HG03354 (cell line): ENCODE results near the gene E2F6.

ENCODE experiments used
- ATAC-seq: cut with Tn5 transposase; IDR thresholded peaks from one replicate; pipeline ENCODE4 v1.9.1; 2021; ENCODE audit warnings: mild to moderate bottlenecking; ENCODE audit not compliant: unreplicated experiment, poor library complexity, severe bottlenecking

The E2F6 gene

DNA sequence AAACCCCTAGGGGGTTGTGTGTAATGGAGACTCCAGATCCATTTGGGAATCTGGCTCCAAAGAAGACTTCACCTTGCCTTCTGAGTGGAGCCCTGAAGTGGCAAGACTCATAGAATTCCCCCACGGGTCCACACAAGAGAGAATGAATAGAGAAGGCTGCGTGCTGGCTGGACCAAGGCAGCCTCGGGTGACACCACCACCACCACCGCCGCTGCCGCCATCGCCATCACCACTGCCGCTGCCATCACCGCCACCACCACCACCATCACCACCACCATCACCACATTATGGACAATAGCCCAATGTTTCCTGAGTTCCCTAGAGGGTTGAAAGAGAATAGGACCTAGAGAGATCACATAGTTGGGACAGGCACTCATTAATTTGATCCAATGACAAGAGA lies 63.5 kb downstream of the E2F6 start:
- no peak for ATAC-seq

DNA sequence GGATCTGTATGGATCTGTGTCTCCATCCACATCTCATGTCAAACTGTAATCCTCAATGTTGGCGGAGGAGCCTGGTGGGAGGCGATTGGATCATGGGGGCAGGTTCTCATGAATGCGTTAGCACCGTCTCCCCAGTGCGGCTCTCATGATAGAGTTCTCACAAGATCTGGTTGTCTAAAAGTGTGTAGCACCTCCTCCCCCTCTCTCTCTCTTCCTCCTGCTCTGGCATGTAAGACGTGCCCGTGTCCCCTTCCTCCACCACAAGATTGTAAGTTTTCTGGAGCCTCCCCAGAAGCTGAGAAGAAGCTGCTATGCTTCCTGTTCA lies 66.6 kb downstream of the E2F6 start:
- ATAC-seq: no peak

- ATAC-seq: no peak
Measured at GRCh38 chr2:11398750-11399437, 67.1 kb downstream of the E2F6 start.

DNA sequence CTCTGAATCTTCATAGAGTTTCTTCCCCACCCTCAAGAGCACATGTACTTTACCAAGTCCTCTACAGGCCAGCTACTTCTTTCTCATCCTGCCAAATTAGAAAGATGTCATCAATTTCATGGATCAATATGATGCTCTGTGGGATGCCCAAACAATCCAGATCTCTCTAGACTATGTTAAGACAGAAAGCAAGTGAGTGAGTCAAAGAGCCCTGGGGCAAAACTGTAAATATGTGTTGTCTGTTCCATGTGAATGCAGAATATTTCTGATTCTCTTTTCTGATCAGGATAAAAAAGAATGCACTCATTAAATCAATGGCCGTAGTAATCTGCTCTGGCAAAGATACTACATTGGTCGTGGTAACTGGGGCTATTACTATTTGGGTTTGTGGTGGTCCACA lies 68.4 kb downstream of the E2F6 start:
- no peak for ATAC-seq

DNA sequence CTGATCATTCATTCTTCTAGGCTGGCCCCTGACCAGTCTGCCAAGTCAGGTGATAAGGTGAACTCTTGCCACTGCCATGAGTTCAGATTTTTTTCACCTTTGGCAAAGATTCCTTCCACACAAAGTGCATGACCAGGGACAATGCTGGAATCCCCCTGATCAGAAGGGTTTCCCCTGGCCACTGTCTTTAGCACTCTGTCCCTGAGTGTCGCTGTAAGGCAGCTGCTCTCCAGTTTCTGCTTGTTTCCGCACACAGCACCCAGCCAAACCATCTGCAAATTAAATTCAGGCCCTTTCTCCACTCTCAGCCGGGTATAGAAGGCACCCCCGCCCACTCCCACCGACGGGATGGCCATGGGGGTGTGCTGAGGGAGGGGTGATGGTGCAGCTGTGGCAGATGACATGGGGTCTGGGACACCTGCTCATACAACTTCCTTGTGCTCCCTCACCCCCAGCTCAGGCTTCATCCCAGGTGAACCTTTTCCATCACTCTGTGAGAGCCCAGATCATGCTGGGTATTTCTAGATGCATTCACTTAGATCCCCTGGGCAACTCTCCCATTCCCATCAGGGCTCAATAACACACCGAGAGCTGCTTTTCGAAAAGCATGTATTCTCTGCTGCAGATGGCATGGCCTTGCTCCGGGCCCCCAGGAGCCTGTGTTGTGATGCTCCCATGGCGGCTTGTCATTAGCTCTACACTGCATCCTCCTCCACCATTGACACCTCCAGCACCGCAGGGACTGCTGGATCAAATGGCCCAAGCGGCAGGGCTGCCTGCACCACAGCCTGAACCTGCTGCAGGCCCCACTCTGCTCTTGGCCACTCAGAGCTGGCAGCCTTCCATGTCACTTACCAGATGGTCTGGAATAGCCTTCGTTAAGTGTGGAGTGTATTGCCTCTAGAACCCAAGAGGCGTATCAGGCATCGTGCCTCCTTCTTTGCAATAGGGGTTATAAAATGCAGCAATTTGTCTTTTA lies 69.2 kb downstream of the E2F6 start:
- no peak for ATAC-seq

DNA sequence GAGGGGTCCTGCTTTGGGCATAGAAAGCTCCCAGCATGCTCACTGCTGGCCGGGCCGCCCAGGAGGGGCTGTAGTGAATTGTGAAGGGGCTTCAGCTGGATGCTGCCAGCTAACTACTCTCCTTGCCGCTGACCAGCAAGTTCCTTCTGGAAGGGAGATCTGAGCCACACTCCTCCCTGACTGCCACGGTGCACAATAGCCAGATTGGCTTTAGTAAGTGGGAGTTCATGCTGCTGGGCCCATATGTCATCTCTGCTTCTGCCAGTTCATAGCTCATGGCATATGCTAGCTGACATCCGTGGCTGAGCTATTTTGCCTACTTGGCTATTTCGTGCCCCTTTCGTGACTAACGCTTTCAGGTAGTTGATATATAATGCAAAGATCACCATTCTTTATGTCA lies 69.9 kb downstream of the E2F6 start:
- no peak for ATAC-seq

GRCh38 chr2:11395389-11395788 lies 70.6 kb downstream of the E2F6 start:
- ATAC-seq: no peak
